GM19043 (cell line): Measurements from ENCODE around the gene SENP8.
"Not testable (repeated sequence)": the region's sequence is repeated elsewhere in the genome, so short reads cannot be mapped to it uniquely, and the experiment has no call there.

Experiments used
- ATAC-seq: cut with Tn5 transposase; IDR thresholded peaks from one replicate; pipeline ENCODE4 v1.9.1; 2021; ENCODE audit warnings: low read depth; ENCODE audit not compliant: unreplicated experiment

Gene SENP8

GRCh38 chr15:72118017-72118978 lies at the start of gene SENP8, which contains the start of gene MYO9A:
Gene SENP8, plus strand, starts transcription at chr15:72118403. Its CDS starts 21,221 bp downstream, at chr15:72139624.
Gene MYO9A, minus strand, starts transcription at chr15:72118150. Its CDS starts 71,587 bp downstream, at chr15:72046563.
- ATAC-seq, result peak; percentile 47

GRCh38 chr15:72068856-72069255 lies 49.3 kb upstream of the SENP8 start:
- no peak for ATAC-seq

- no peak for ATAC-seq
Measured at GRCh38 chr15:72070817-72071447, 47.3 kb upstream of the SENP8 start.

- ATAC-seq, result not testable (repeated sequence)
Measured at GRCh38 chr15:72071448-72071825, 46.8 kb upstream of the SENP8 start.

- ATAC-seq, result no peak
Measured at GRCh38 chr15:72074335-72075060, 43.7 kb upstream of the SENP8 start.

- no peak for ATAC-seq
Measured at GRCh38 chr15:72077950-72078349, 40.3 kb upstream of the SENP8 start.

GRCh38 chr15:72078887-72079286 lies 39.3 kb upstream of the SENP8 start:
- peak; percentile 96 for ATAC-seq

- ATAC-seq, result no peak
Measured at GRCh38 chr15:72082176-72082575, 36.0 kb upstream of the SENP8 start.

- ATAC-seq, result no peak
Measured at GRCh38 chr15:72086010-72086697, 32.0 kb upstream of the SENP8 start.

GRCh38 chr15:72086920-72087648 lies 31.1 kb upstream of the SENP8 start:
- no peak for ATAC-seq

- no peak for ATAC-seq
Measured at GRCh38 chr15:72092006-72092405, 26.2 kb upstream of the SENP8 start.

- ATAC-seq, result no peak
Measured at GRCh38 chr15:72092691-72093090, 25.5 kb upstream of the SENP8 start.

- no peak for ATAC-seq
Measured at GRCh38 chr15:72096796-72097195, 21.4 kb upstream of the SENP8 start.

GRCh38 chr15:72098040-72098439 lies 20.2 kb upstream of the SENP8 start:
- ATAC-seq, result no peak

GRCh38 chr15:72099155-72099554 lies 19.0 kb upstream of the SENP8 start:
- ATAC-seq, result no peak

- ATAC-seq, result not testable (repeated sequence)
Measured at GRCh38 chr15:72100551-72100950, 17.7 kb upstream of the SENP8 start.

GRCh38 chr15:72105111-72105510 lies 13.1 kb upstream of the SENP8 start:
- no peak for ATAC-seq

GRCh38 chr15:72106068-72106467 lies 12.1 kb upstream of the SENP8 start:
- no peak for ATAC-seq

- ATAC-seq, result no peak
Measured at GRCh38 chr15:72110355-72110754, 7.8 kb upstream of the SENP8 start.

- ATAC-seq, result no peak
Measured at GRCh38 chr15:72112116-72112515, 6.1 kb upstream of the SENP8 start.
